ENCODE measurements around the gene ZNF189.

GRCh38 chr9:101352892-101353463 lies 45.7 kb upstream of the ZNF189 start:
- TF ChIP-seq CTCF (IDR thresholded peaks at IDR 0.05): no peak
- TF ChIP-seq POLR2A (IDR thresholded peaks at IDR 0.05): no peak
